GM18907 (cell line): ENCODE data around the gene FGGY.

ENCODE experiments used
- ATAC-seq: cut with Tn5 transposase; IDR thresholded peaks from one replicate; pipeline ENCODE4 v1.9.1; 2021; ENCODE audit warnings: mild to moderate bottlenecking, moderate library complexity; ENCODE audit not compliant: unreplicated experiment

FGGY gene

DNA sequence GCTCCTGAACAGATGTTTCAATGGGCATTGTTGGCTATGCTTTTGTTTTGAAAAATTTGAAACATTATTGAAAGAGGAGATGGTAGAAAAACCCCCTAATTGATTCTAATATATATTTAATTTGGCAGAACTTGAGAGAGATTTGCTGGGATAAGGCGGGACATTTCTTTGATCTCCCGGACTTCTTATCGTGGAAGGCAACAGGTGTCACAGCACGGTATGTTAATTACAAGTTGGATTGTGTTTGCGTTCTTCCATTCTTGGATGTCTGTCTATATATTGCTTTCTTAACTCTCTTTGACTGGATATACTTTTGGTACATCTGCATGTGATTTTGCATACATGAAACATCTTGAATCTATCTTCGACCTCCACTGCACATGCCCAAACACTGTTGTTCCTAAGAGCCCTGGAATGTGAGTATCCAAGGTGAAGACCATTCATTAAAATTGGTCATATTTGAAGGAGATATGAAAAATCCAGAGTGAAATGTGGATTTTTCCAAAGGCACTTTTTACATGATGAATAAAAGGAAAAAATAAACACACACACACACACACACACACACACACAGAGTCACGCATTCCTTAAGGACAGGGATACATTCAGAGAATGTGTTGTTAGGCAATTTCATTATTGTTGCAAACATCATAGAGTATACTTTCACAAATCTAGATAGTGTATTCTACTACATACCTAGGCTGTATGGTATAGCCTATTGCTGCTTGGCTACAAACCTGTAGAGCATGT lies 81.9 kb downstream of the FGGY start:
- no peak for ATAC-seq

GRCh38 chr1:59379371-59379728 lies 82.5 kb downstream of the FGGY start:
- no peak for ATAC-seq

- no peak for ATAC-seq
These were observed 87.1 kb downstream of the FGGY start for GRCh38 chr1:59383963-59384362.

DNA sequence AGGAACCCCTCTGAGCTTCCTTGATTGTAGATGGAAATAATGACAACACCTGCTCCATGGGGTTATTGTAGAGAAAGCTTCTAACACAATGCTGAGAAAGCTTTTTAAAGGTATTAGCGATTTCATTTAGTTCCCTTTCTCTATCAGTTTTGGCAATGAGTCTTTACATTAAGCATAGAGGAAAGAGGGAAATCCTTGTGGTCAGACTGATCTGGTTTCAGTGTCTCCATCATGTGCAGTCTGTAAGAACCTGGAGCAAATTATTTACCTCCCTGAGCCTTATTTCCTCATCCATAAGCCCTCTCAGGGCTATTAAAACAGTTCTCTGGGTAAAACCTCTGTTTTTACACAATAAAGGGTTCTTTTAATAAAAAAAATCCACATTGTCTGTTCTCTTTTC lies 87.5 kb downstream of the FGGY start:
- ATAC-seq: peak; percentile 86

DNA sequence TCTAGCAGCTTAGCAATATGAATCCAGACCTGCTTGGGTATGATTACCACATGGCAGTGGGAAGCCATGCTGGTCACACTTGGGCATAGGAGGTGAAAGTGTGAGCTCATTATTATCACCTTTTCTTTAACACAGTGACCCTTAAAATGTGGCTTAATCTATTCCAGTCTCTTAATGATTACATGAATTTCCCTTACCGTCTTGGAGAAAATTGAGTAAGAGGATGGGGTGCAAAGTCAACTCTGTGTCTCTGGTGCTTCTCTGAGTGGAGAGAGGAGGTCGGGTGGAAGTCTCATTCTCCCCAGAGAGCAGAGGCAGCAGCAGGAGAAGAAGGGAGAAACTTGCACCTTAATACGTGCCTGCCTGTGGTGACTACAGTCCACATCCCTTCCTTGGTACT lies 91.3 kb downstream of the FGGY start:
- ATAC-seq: no peak

GRCh38 chr1:59389847-59390246 lies 93.0 kb downstream of the FGGY start:
- ATAC-seq: no peak

DNA sequence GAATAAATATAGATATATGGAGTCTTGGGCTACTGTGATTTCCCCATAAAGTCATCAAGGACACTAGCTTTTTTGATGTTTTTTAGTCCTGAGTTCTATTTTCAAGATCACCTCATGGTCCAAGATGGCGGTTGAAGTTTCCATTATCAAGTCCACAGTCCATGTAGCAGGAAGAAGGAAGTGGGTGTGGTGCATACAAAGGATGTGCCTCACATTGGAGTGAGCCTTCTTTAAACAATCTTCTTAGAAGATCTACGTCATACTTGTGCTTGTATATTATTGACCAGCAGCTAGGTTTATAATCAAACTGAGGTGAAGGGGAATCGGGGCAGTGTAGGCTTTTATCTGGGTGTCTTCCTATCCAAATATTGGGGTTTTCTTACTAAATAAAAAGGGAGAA lies 93.4 kb downstream of the FGGY start:
- ATAC-seq: no peak

- no peak for ATAC-seq
These were observed 94.6 kb downstream of the FGGY start for GRCh38 chr1:59391212-59392179.

GRCh38 chr1:59393211-59394180 lies 96.6 kb downstream of the FGGY start:
- no peak for ATAC-seq

- ATAC-seq: no peak
These were observed 98.0 kb downstream of the FGGY start for GRCh38 chr1:59394706-59395425.

- ATAC-seq: no peak
These were observed 99.5 kb downstream of the FGGY start for GRCh38 chr1:59396387-59396786.

GRCh38 chr1:59397139-59397858 lies 100.4 kb downstream of the FGGY start:
- no peak for ATAC-seq

- ATAC-seq: no peak
These were observed 102.7 kb downstream of the FGGY start for GRCh38 chr1:59399642-59400041.

DNA sequence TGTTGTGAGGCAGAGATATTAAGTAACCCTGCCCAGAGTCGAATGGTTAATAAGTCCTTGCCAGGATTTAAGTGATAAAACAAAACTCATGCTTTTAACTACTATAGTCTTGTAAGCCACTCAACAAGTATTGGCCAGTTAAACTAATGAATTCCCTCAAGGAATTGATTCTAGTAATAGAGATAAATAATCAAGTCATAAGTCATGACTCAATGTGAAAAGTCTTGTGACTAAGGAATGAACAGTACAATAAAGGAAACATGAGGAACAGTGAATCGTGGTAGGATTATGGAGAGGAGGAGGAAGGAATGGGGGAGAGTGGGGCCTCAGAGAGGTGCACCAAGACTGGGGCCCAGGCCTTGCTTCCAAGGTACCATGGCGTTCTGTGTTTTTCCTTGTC lies 104.7 kb downstream of the FGGY start:
- ATAC-seq: no peak

DNA sequence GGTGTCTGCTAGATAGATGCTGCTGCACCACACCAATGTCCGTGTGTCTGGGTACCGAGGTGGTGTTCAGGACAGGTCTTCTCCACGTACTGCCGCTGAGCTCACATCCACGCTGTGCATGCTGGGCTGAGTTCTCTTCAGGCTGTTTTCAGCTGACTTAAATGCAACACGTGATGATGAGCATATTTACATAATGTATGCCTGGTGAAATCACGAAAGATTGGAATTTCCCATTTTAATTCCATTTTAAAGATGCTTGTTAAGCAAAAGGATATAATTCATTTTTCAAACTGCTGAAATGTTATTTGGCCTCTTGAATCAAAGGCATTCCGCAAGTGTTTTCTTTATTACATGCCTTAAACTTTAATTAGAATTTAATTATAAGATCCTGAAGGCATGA lies 107.9 kb downstream of the FGGY start:
- no peak for ATAC-seq

- no peak for ATAC-seq
These were observed 109.7 kb downstream of the FGGY start for GRCh38 chr1:59406437-59407164.

DNA sequence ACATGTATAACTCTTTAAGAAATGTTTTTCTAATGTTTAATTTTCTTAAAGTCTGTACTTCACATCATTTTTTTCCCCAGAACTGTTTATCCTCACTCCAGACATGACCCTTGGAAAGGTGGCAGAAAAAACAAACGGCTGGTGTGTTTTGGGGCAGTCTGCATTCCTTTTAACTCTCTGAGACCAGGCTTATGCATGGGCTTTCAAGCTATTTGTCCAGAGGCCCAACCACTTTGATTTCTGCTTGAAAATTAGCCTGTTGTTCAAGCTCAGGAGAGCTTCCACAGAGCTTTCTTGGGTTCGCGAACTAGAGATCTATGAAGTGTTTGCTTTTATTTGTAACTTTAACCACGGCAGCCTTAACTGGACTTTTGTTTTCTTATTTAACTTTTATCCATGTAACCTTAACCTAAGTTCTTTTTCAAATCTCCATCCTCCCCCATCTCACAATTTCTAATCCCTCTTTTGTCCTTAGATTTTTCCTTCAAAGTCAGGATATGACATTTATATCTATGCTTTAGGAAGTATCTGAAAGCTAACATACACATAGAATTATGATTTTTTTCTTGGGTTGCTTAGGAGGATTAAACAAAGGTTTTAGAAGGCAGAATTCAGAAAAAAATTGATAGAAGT lies 111.8 kb downstream of the FGGY start:
- ATAC-seq: no peak

GRCh38 chr1:59409549-59409948 lies 112.7 kb downstream of the FGGY start:
- ATAC-seq: no peak

GRCh38 chr1:59409986-59410385 lies 113.1 kb downstream of the FGGY start:
- no peak for ATAC-seq
